Sigmoid colon (tissue), 7 donors: Measurements from ENCODE around the gene HTT. TPM values are rescaled to one million over a fixed set of nuclear protein-coding genes. Genes with fewer than 3 reads are reported as not detected.
A peak's percentile ranks its signal among the peaks of the same experiment; 100 is the strongest.
"Not testable (repeated sequence)": the region's sequence is repeated elsewhere in the genome, so short reads cannot be mapped to it uniquely, and the experiment has no call there.

Experiments used
- DNase-seq: peaks from one replicate; pipeline ENCODE4 v3.0.0-alpha.2; 2019
- H3K27ac ChIP-seq, 4 donors: fragments of 200-600 bp; sonication (generic); one replicate each; pipeline ENCODE4 v1.5.1; 2016 to 2019; ENCODE audit warnings: mild to moderate bottlenecking in 1 of 4
- H3K27me3 ChIP-seq, 3 donors: fragments of 200-600 bp; sonication (generic); one replicate each; pipeline ENCODE4 v1.5.1; 2019; ENCODE audit warnings: mild to moderate bottlenecking in 1 of 3
- H3K36me3 ChIP-seq, 4 donors: fragments of 200-600 bp; sonication (generic); one replicate each; pipeline ENCODE4 v1.5.1; 2016 to 2019
- H3K4me1 ChIP-seq, 4 donors: fragments of 200-600 bp; sonication (generic); one replicate each; pipeline ENCODE4 v1.5.1; 2017 to 2019
- H3K4me3 ChIP-seq, 4 donors: fragments of 200-600 bp; sonication (generic); one replicate each; pipeline ENCODE4 v1.5.1; 2017 to 2019; ENCODE audit warnings: mild to moderate bottlenecking in 2 of 4, moderate library complexity in 1 of 4
- H3K9me3 ChIP-seq, 4 donors: fragments of 200-600 bp in 3 of 4; sonication (generic) in 3 of 4; one replicate each; pipeline versions ENCODE4 v1.5.1 to v1.6.1; 2013 to 2019
- EP300 ChIP-seq, 4 donors: sonication (generic); formaldehyde crosslinking; IDR thresholded peaks; one replicate each; pipeline ENCODE4 v1.6.1; 2017; ENCODE audit warnings: antibody characterized with exemption in 4 of 4
- POLR2A ChIP-seq, 2 donors: fragments of 450-650 bp; IDR thresholded peaks; one replicate each; pipeline ENCODE4 v1.6.1; 2016; ENCODE audit warnings: antibody characterized with exemption in 2 of 2, mild to moderate bottlenecking in 2 of 2, moderate library complexity in 2 of 2
- POLR2AphosphoS5 ChIP-seq, 4 donors: sonication (generic); formaldehyde crosslinking; IDR thresholded peaks; one replicate each; pipeline ENCODE4 v1.6.1; 2017; ENCODE audit warnings: antibody characterized with exemption in 4 of 4
- WGBS, 2 donors: extraction: QIAGEN DNeasy Blood & Tissue Kit; methylation state at CpG; one replicate each; pipeline ENCODE4 v1.1.7; 2013; 5-methylcytosine and 5-hydroxymethylcytosine counted together
- intact Hi-C: fragments of 100-400 bp; cut with DNase I; formaldehyde crosslinking; loops from one replicate; pipeline ENCODE4 v1.15.1; 2023
- polyA plus RNA-seq, 3 donors: library from polyadenylated mRNA; stranded (reverse); fragments of 200-250 nt; gene quantifications; one replicate each; pipeline ENCODE4 v1.2.3, GENCODE V29; 2013
- total RNA-seq, 4 donors: library from RNA; depleted of rRNA; stranded (reverse); fragments of >200 nt; gene quantifications; one replicate each; pipeline ENCODE4 v1.1.0, GENCODE V29; 2016
- TF ChIP-seq, protein P1 (sequence below), 4 experiments: fragments of 450-650 bp in 3 of 4; fragments of 200-600 bp in 1 of 4; IDR thresholded peaks; one replicate each; pipeline ENCODE4 v1.5.1; 2016 to 2019; ENCODE audit warnings: antibody characterized with exemption in 4 of 4, mild to moderate bottlenecking in 3 of 4, moderate library complexity in 2 of 4
- donor health status: healthy with polysubstance abuse.
- donor health status: Bipolar disorder and iron deficiency.
- donor health status: healthy.

The HTT gene
- total and polyA plus RNA-seq, 7 donors = 6.5 to 41.5 (median 22.7) TPM

- Histone ChIP-seq H3K27me3 (no peaks in the 10 kb centered on the region), H3K36me3 (peaks cover 4 to 93% (median 45%) of the 10 kb centered on the region in 4 donors), H3K27ac (peak overlapping the region in 1 of 4 donors; percentile 27), H3K9me3 (no peaks in the 10 kb centered on the region), H3K4me3 (no peak overlapping the region), H3K4me1 (no peaks in the 10 kb centered on the region)
- peak; percentile 45 to 88 (median 70) for TF ChIP-seq POLR2AphosphoS5 (IDR thresholded peaks at IDR 0.05)
- no peak for TF ChIP-seq POLR2A (IDR thresholded peaks at IDR 0.05)
- TF ChIP-seq, protein P1, sequence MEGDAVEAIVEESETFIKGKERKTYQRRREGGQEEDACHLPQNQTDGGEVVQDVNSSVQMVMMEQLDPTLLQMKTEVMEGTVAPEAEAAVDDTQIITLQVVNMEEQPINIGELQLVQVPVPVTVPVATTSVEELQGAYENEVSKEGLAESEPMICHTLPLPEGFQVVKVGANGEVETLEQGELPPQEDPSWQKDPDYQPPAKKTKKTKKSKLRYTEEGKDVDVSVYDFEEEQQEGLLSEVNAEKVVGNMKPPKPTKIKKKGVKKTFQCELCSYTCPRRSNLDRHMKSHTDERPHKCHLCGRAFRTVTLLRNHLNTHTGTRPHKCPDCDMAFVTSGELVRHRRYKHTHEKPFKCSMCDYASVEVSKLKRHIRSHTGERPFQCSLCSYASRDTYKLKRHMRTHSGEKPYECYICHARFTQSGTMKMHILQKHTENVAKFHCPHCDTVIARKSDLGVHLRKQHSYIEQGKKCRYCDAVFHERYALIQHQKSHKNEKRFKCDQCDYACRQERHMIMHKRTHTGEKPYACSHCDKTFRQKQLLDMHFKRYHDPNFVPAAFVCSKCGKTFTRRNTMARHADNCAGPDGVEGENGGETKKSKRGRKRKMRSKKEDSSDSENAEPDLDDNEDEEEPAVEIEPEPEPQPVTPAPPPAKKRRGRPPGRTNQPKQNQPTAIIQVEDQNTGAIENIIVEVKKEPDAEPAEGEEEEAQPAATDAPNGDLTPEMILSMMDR (IDR thresholded peaks at IDR 0.05) = no peak
- peak in 1 of 4 donors; percentile 38 for TF ChIP-seq EP300 (IDR thresholded peaks at IDR 0.05)
- intact Hi-C loops = no loop called here
- no peak for DNase-seq
These were observed 74.4 kb downstream of the HTT start for GRCh38 chr4:3148926-3149325.

- peaks cover 4 to 93% (median 47%) of the 10 kb centered on the region in 4 donors for H3K36me3 ChIP-seq
These were observed 76.8 kb downstream of the HTT start for GRCh38 chr4:3151238-3151637.

DNA sequence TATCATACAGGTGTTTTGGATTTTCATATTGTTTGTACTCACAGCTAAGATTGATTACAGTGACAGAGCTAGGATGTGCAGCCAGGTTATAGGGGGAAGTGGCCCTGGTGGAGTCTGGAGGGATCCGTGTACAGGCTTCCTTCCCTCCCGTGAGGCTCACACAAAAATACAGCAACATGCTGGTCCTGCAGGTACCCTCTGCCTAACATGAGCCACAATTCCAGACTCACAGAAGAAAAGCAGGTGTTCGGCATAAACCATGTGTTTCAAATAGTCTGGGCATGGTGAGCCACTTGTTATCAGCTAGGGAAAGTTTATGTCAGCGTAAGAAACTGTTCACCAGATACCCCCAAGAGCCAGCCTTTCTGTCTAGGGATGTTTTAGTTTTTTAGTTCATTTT, 82.9 kb downstream of the HTT start:
- WGBS, 2 donors = 91 to 95% methylated on average over 4 of the region's 4 CpGs
- H3K4me1 ChIP-seq = no peaks in the 10 kb centered on the region
- no peaks in the 10 kb centered on the region for H3K27me3 ChIP-seq
- intact Hi-C loops = no loop called here
- peaks cover 0 to 4% (median 0%) of the 10 kb centered on the region in 4 donors for H3K9me3 ChIP-seq
- DNase-seq = no peak
- H3K27ac ChIP-seq = no peak overlapping the region
- H3K36me3 ChIP-seq = peaks cover 13 to 92% (median 43%) of the 10 kb centered on the region in 4 donors
- no peak overlapping the region for H3K4me3 ChIP-seq
- TF ChIP-seq, protein P1 (IDR thresholded peaks at IDR 0.05) = no peak
- TF ChIP-seq POLR2AphosphoS5 (IDR thresholded peaks at IDR 0.05) (no peak), EP300 (IDR thresholded peaks at IDR 0.05) (no peak), POLR2A (IDR thresholded peaks at IDR 0.05) (no peak)

More at GRCh38 chr4:3151238-3151637, 76.8 kb downstream of the HTT start:
- H3K4me3 ChIP-seq, intact Hi-C loops, H3K4me1 ChIP-seq, H3K9me3 ChIP-seq, H3K27ac ChIP-seq, H3K27me3 ChIP-seq, DNase-seq: not testable (repeated sequence)
- 90 to 91% methylated on average over 1 of the region's 1 CpG for WGBS, 2 donors

GRCh38 chr4:3158841-3159240, 84.4 kb downstream of the HTT start:
- Histone ChIP-seq H3K27ac (no peak overlapping the region), H3K36me3 (peaks cover 13 to 84% (median 36%) of the 10 kb centered on the region in 4 donors), H3K9me3 (peaks cover 0 to 7% (median 0%) of the 10 kb centered on the region in 4 donors), H3K27me3 (no peaks in the 10 kb centered on the region), H3K4me1 (no peaks in the 10 kb centered on the region), H3K4me3 (no peak overlapping the region)
- intact Hi-C loops = no loop called here
- no peak for DNase-seq
- TF ChIP-seq POLR2AphosphoS5 (IDR thresholded peaks at IDR 0.05) = no peak
- TF ChIP-seq EP300 (IDR thresholded peaks at IDR 0.05) = no peak
- no peak for TF ChIP-seq POLR2A (IDR thresholded peaks at IDR 0.05)
- TF ChIP-seq, protein P1 (IDR thresholded peaks at IDR 0.05) = no peak
- WGBS, 2 donors = 95 to 96% methylated on average over 7 of the region's 7 CpGs

DNA sequence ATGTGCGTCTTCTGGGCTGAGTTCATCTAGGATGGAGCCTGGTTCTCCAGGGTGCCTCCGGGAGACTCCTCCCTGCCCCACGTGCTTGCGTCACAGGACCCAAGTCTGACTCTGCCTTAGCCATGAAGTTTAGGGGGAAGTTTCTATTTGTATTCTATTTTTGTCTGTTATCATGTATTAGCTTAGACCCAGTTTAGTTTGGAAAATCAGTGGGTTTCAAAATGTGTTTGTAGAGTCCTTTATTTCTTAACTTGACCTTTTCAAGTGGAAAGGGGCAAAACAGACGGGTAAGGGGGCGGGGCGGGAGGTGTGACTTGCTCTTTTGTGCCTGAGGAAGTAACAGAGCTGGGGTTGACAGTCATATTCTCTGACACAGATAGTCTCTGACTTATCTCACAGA, 86.0 kb downstream of the HTT start:
- H3K4me1 ChIP-seq = no peaks in the 10 kb centered on the region
- H3K9me3 ChIP-seq = peaks cover 0 to 7% (median 0%) of the 10 kb centered on the region in 4 donors
- DNase-seq = no peak
- no peaks in the 10 kb centered on the region for H3K27me3 ChIP-seq
- no peak overlapping the region for H3K4me3 ChIP-seq
- peaks cover 13 to 74% (median 28%) of the 10 kb centered on the region in 4 donors for H3K36me3 ChIP-seq
- TF ChIP-seq, protein P1 (IDR thresholded peaks at IDR 0.05) = no peak
- TF ChIP-seq POLR2AphosphoS5 (IDR thresholded peaks at IDR 0.05) (no peak), POLR2A (IDR thresholded peaks at IDR 0.05) (no peak), EP300 (IDR thresholded peaks at IDR 0.05) (no peak)
- no peak overlapping the region for H3K27ac ChIP-seq
- intact Hi-C loops = no loop called here
- 91 to 93% methylated on average over 7 of the region's 7 CpGs for WGBS, 2 donors

GRCh38 chr4:3161044-3161443, 86.6 kb downstream of the HTT start:
- H3K4me3 ChIP-seq, intact Hi-C loops, H3K9me3 ChIP-seq, H3K4me1 ChIP-seq, H3K27me3 ChIP-seq, DNase-seq, H3K27ac ChIP-seq: not testable (repeated sequence)
- H3K36me3 ChIP-seq = peaks cover 13 to 71% (median 28%) of the 10 kb centered on the region in 4 donors
- WGBS, 2 donors = 97 to 98% methylated on average over 4 of the region's 4 CpGs

DNA sequence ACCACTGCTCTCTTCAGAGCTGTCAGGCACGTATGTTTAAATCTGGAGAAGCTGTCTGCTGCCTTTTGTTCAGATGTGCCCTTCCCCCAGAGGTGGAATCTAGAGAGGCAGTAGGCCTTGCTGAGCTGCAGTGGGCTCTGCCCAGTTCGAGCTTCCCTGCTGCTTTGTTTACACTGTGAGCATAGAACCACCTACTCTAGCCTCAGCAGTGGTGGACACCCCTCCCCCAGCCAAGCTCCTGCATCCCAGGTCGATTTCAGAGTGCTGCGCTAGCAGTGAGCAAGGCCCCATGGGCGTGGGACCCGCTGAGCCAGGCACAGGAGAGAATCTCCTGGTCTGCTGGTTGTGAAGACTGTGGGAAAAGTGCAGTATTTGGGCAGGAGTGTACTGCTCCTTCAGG, 92.0 kb downstream of the HTT start:
- H3K9me3 ChIP-seq, DNase-seq, H3K27me3 ChIP-seq, intact Hi-C loops, H3K4me3 ChIP-seq, H3K27ac ChIP-seq: not testable (repeated sequence)
- 90 to 95% methylated on average over 6 of the region's 6 CpGs for WGBS, 2 donors
- Histone ChIP-seq H3K36me3 (peaks cover 0 to 28% (median 7%) of the 10 kb centered on the region in 4 donors), H3K4me1 (peaks cover 0 to 18% (median 3%) of the 10 kb centered on the region in 4 donors)
